GM12801 (cell line): ENCODE results near the gene TRPM3.

ENCODE experiments used
- TF ChIP-seq, protein P1 (sequence below): IDR thresholded peaks from one replicate; pipeline ENCODE4 v1.5.1; 2011; ENCODE audit warnings: control low read depth; ENCODE audit not compliant: insufficient read length; ENCODE audit errors: extremely low read depth

TRPM3 gene

DNA sequence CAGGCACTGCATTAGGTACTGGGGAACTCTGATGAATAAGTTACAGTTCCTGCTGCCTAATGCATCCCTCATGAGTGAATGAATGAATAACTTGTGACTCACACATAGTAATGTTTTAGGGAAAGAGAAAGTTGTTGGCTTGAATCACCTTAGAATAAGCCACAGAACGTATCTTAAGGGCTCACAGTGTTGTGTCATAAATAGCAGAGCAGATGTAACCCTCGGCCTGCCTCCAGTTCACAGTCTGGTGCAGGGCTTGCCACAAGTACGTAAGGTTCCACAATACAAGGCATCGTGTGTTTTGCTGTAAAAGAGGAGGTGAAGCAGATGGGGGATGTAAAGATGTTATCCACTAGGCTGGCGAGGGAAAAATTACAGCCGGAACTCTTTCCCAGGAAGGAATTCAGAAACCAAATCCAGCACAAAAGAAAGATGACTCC lies 218.7 kb downstream of the TRPM3 start:
- TF ChIP-seq, protein P1, sequence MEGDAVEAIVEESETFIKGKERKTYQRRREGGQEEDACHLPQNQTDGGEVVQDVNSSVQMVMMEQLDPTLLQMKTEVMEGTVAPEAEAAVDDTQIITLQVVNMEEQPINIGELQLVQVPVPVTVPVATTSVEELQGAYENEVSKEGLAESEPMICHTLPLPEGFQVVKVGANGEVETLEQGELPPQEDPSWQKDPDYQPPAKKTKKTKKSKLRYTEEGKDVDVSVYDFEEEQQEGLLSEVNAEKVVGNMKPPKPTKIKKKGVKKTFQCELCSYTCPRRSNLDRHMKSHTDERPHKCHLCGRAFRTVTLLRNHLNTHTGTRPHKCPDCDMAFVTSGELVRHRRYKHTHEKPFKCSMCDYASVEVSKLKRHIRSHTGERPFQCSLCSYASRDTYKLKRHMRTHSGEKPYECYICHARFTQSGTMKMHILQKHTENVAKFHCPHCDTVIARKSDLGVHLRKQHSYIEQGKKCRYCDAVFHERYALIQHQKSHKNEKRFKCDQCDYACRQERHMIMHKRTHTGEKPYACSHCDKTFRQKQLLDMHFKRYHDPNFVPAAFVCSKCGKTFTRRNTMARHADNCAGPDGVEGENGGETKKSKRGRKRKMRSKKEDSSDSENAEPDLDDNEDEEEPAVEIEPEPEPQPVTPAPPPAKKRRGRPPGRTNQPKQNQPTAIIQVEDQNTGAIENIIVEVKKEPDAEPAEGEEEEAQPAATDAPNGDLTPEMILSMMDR = no peak

DNA sequence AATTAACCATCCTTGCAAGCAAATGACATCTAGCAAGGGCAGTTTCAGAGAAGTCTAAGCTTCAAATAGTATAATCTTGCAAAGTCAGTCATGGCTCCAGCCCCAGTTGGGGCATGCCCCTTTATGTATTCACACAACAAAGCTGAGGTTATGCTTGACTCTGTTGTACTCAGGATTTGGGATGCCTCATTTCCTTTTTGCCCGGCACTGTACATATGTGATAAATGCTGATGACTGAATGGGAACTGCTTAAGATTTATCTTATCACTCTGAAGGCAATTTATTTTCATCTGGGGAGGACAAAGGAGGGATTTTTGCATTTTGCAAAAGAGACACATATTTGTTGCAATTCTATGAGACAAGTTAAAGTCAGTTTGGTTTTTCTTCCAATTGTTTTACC lies 219.2 kb downstream of the TRPM3 start:
- TF ChIP-seq, protein P1 = no peak

DNA sequence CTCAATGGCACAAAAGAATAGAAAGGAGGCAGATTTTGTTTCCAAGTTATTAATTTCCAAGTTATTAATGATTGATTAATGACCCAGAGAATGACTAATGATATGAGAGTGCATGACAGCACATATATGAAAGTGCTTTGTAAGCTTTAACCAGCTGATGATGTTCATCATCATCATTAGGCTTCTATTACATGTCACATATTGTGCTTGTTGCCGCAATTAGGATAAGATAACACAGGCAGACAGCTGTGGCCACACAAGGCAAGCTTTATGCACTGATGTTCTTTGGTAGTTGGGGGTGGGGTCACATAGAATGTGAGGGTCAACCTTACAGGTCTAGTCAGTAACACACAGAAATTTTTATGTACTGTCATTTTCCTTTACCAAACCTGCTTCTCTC lies 219.7 kb downstream of the TRPM3 start:
- TF ChIP-seq, protein P1 = no peak

DNA sequence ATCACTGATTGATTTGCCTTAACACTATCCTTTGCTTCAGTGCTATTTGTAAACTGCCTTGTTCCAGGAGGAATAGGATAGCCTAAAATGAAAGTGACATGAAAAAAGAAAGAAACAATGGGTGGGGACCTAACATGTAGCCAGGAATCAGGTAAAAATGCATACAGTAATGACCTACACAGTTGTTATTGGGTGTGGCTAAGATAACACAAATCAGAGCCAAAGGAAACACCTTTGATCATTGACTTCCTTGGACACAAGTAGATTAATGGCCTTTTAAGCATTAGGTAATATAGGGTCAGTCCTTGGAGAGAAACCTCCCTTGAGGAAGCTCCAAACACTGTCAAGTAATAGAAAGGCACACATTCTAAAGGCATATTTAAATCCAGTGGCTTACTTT lies 220.4 kb downstream of the TRPM3 start:
- TF ChIP-seq, protein P1 = no peak

DNA sequence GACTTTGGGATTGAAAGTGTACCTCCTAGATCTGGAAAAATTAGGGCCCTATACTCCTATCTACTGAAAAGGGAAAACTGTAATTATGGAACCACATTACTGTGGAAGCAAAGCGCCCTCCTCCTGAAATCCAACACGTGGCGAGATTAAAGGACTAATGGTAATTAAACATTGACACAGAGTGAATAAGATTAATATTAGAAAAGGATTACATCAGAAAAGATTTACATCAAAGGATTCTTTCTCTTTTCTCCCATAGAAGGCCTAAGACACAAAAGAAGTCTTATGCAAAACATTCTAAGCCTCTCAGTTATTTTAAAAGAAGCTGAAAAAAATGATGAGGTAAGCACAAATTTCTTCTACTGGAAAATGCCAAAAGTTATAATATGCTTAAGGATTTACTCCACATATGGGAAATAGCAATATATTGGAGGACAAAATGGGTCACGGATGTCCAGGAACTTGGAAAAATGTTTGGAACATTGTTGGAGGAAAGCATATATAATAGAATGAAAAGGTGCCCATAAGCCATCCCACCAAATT lies 227.8 kb downstream of the TRPM3 start:
- TF ChIP-seq, protein P1 = no peak

DNA sequence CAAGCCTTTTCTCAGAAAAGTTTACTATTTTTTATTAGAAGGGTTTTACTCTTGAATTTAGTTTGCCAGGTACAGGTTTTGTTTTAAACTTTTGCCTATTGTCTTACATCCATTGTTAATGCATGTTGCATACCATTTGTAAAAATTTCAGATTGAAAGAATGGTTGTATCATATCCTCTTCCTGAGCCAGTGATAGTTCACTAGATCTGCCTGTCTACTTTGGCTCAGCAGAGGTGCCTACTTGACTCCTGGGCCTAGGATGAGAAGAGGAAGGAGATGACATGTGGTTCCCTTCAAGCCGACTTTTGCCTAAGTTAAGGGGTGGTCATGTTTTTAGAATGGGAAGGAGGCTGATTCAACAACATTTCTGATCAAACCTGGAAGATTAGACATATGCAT lies 232.9 kb downstream of the TRPM3 start:
- TF ChIP-seq, protein P1 = no peak

DNA sequence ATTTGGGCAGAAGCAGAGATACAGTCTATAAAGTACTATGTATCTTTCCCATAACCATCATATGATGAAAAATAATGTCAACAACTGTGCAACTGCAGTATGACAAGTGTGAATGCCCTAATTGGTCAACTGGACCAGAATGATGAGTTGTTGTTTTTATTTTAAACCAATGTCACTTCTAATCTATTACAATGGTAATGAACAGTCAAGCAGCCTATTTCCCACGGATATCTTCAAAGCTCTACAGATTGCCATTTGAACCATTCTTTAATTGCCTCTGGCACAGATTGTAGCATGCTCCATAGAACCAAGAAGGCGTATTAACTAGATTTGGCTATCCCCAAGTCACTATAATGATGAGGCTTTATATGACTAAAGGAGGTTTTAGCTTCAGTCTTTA lies 233.6 kb downstream of the TRPM3 start:
- TF ChIP-seq, protein P1 = no peak
